NOMO-1 treated with dmso at 0.1 percent for 144 hours (cell line): Measurements from ENCODE around the gene CABLES1.

Experiments used
- DNase-seq: peaks from one replicate; lab custom pipeline; 2025; ENCODE audit not compliant: unreplicated experiment; lab: John Stamatoyannopoulos, UW

CABLES1 gene

GRCh38 chr18:23165271-23166068 lies 30.2 kb downstream of the CABLES1 start:
- no peak for DNase-seq

- no peak for DNase-seq
Measured at GRCh38 chr18:23166891-23167541, 31.7 kb downstream of the CABLES1 start.

GRCh38 chr18:23169673-23170044 lies 34.4 kb downstream of the CABLES1 start:
- DNase-seq = no peak

- DNase-seq = no peak
Measured at GRCh38 chr18:23170137-23170536, 34.9 kb downstream of the CABLES1 start.

GRCh38 chr18:23171581-23172156 lies 36.4 kb downstream of the CABLES1 start:
- no peak for DNase-seq

GRCh38 chr18:23172591-23173380 lies 37.5 kb downstream of the CABLES1 start:
- DNase-seq = no peak

GRCh38 chr18:23173912-23174311 lies 38.6 kb downstream of the CABLES1 start:
- DNase-seq = no peak

GRCh38 chr18:23176701-23177432 lies 41.6 kb downstream of the CABLES1 start:
- DNase-seq = no peak

GRCh38 chr18:23177433-23178072 lies 42.3 kb downstream of the CABLES1 start:
- DNase-seq = no peak

- DNase-seq = no peak
Measured at GRCh38 chr18:23178201-23178600, 42.9 kb downstream of the CABLES1 start.

GRCh38 chr18:23178661-23179081 lies 43.4 kb downstream of the CABLES1 start:
- DNase-seq = no peak

- DNase-seq = no peak
Measured at GRCh38 chr18:23179416-23179815, 44.1 kb downstream of the CABLES1 start.

- no peak for DNase-seq
Measured at GRCh38 chr18:23181547-23181946, 46.3 kb downstream of the CABLES1 start.

- DNase-seq = no peak
Measured at GRCh38 chr18:23182606-23183005, 47.3 kb downstream of the CABLES1 start.

GRCh38 chr18:23183411-23184150 lies 48.3 kb downstream of the CABLES1 start:
- DNase-seq = no peak

GRCh38 chr18:23186781-23187180 lies 51.5 kb downstream of the CABLES1 start:
- DNase-seq = no peak

- no peak for DNase-seq
Measured at GRCh38 chr18:23188068-23188760, 52.9 kb downstream of the CABLES1 start.

- no peak for DNase-seq
Measured at GRCh38 chr18:23189099-23189498, 53.8 kb downstream of the CABLES1 start.
